SK-N-SH treated with all-trans-retinoic acid at 6 μM for 48 hours (cell line): ENCODE data around the gene PIM2.

Experiments
- ATAC-seq: fragments of 200-7000 bp; cut with Tn5 transposase; 3 replicates; pipeline ENCODE4 v1.9.1; 2020; ENCODE audit warnings: mild to moderate bottlenecking, moderate library complexity
- ARNTL ChIP-seq: fragments of 450-650 bp; formaldehyde crosslinking; IDR thresholded peaks from 2 replicates; pipeline ENCODE4 v1.5.0; 2020; ENCODE audit warnings: low read depth, mild to moderate bottlenecking, moderate library complexity, borderline replicate concordance
- BACH2 ChIP-seq: fragments of 250-450 bp; sonication (Bioruptor Pico); IDR thresholded peaks from 2 replicates; pipeline ENCODE4 v1.9.0; 2021; ENCODE audit warnings: mild to moderate bottlenecking, borderline replicate concordance
- CSDC2 ChIP-seq: fragments of 250-450 bp; sonication (Bioruptor Pico); IDR thresholded peaks from 2 replicates; pipeline ENCODE4 v1.5.0; 2020; ENCODE audit warnings: mild to moderate bottlenecking, moderate library complexity
- ESRRG ChIP-seq: fragments of 250-450 bp; sonication (Bioruptor Pico); IDR thresholded peaks from 2 replicates; pipeline ENCODE4 v1.6.1; 2021; ENCODE audit warnings: mild to moderate bottlenecking
- GLIS3 ChIP-seq: fragments of 250-450 bp; sonication (Bioruptor Pico); IDR thresholded peaks from 2 replicates; pipeline ENCODE4 v1.5.0; 2020; ENCODE audit warnings: mild to moderate bottlenecking, moderate library complexity
- ISL1 ChIP-seq: fragments of 250-450 bp; sonication (Bioruptor Pico); IDR thresholded peaks from 2 replicates; pipeline ENCODE4 v2.1.2; 2022; ENCODE audit warnings: mild to moderate bottlenecking, moderate library complexity
- OSR1 ChIP-seq: fragments of 250-450 bp; sonication (Bioruptor Pico); IDR thresholded peaks from 2 replicates; pipeline ENCODE4 v1.8.0; 2022; ENCODE audit warnings: moderate library complexity, mild to moderate bottlenecking, inconsistent platforms
- PPARA ChIP-seq: fragments of 250-450 bp; sonication (Bioruptor Pico); IDR thresholded peaks from 2 replicates; pipeline ENCODE4 v1.5.0; 2020; ENCODE audit warnings: mild to moderate bottlenecking, borderline replicate concordance
- SNAI2 ChIP-seq: fragments of 250-450 bp; sonication (Bioruptor Pico); IDR thresholded peaks from 2 replicates; pipeline ENCODE4 v1.5.0; 2020; ENCODE audit warnings: mild to moderate bottlenecking, moderate library complexity
- TCF4 ChIP-seq: fragments of 250-450 bp; sonication (Bioruptor Pico); IDR thresholded peaks from 2 replicates; pipeline ENCODE4 v1.8.0; 2021; ENCODE audit warnings: mild to moderate bottlenecking, moderate library complexity, borderline replicate concordance
- TOX ChIP-seq: fragments of 250-450 bp; sonication (Bioruptor Pico); IDR thresholded peaks from 2 replicates; pipeline ENCODE4 v1.8.0; 2021; ENCODE audit warnings: mild to moderate bottlenecking, moderate library complexity, borderline replicate concordance
- ZC3H10 ChIP-seq: fragments of 250-450 bp; sonication (Bioruptor Pico); IDR thresholded peaks from 2 replicates; pipeline ENCODE4 v1.5.1; 2021; ENCODE audit warnings: mild to moderate bottlenecking, moderate library complexity
- ZFP3 ChIP-seq: fragments of 250-450 bp; sonication (Bioruptor Pico); IDR thresholded peaks from 2 replicates; pipeline ENCODE4 v1.5.0; 2020; ENCODE audit warnings: mild to moderate bottlenecking, moderate library complexity
- ZFP30 ChIP-seq: fragments of 450-650 bp; formaldehyde crosslinking; IDR thresholded peaks from 2 replicates; pipeline ENCODE4 v1.5.0; 2022; ENCODE audit warnings: mild to moderate bottlenecking, moderate library complexity
- ZNF565 ChIP-seq: fragments of 450-650 bp; formaldehyde crosslinking; conservative IDR thresholded peaks from 2 replicates; pipeline ENCODE4 v1.5.0; 2020; ENCODE audit warnings: low read depth, mild to moderate bottlenecking, moderate library complexity
- ZNF70 ChIP-seq: fragments of 450-650 bp; formaldehyde crosslinking; IDR thresholded peaks from 2 replicates; pipeline ENCODE4 v1.5.0; 2020; ENCODE audit warnings: mild to moderate bottlenecking, moderate library complexity
- ZNF8 ChIP-seq: fragments of 450-650 bp; formaldehyde crosslinking; IDR thresholded peaks from 2 replicates; pipeline ENCODE4 v1.5.0; 2020; ENCODE audit warnings: mild to moderate bottlenecking, moderate library complexity
- TF ChIP-seq, protein P1 (sequence below): fragments of 250-450 bp; sonication (Bioruptor Pico); IDR thresholded peaks from 2 replicates; pipeline ENCODE4 v1.8.0; 2021; ENCODE audit warnings: low read depth, mild to moderate bottlenecking, moderate library complexity, borderline replicate concordance
- TF ChIP-seq, protein P2 (sequence below): fragments of 250-450 bp; sonication (Bioruptor Pico); IDR thresholded peaks from 2 replicates; pipeline ENCODE4 v1.5.1; 2020; ENCODE audit warnings: low read depth, mild to moderate bottlenecking, moderate library complexity
- TF ChIP-seq, protein P3 (sequence below): fragments of 250-450 bp; sonication (Bioruptor Pico); IDR thresholded peaks from 2 replicates; pipeline ENCODE4 v1.5.0; 2020; ENCODE audit warnings: mild to moderate bottlenecking, moderate library complexity
- TF ChIP-seq, protein P4 (sequence below): fragments of 250-450 bp; sonication (Bioruptor Pico); IDR thresholded peaks from 2 replicates; pipeline ENCODE4 v1.5.1; 2021; ENCODE audit warnings: mild to moderate bottlenecking, moderate library complexity
- TF ChIP-seq, protein P5 (sequence below): fragments of 250-450 bp; sonication (Bioruptor Pico); IDR thresholded peaks from 2 replicates; pipeline ENCODE4 v1.8.0; 2020; ENCODE audit warnings: mild to moderate bottlenecking, moderate library complexity, borderline replicate concordance

Gene PIM2

DNA sequence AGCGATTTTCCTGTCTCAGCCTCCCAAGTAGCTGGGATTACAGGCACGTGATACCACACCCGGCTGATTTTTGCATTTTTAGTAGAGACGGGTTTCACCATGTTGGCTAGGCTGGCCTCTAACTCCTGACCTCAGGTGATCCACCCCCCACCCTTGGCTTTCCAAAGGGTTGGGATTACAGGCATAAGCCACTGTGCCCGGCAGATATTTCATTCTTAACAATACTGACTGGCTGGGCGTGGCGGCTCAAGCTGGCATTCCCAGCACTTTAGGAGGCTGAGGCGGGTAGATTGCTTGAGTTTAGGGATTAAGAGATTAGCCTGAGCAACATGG is 19.8 kb downstream of the PIM2 start:
- ATAC-seq = no peak
- TF ChIP-seq BACH2 (no peak), ZC3H10 (CRISPR knock-in tag) (no peak), ISL1 (CRISPR knock-in tag) (no peak), ZFP3 (CRISPR knock-in tag) (no peak), PPARA (CRISPR knock-in tag) (no peak), OSR1 (CRISPR knock-in tag) (no peak), ZNF565 (no peak), ESRRG (CRISPR knock-in tag) (no peak), ZFP30 (CRISPR knock-in tag) (no peak), CSDC2 (CRISPR knock-in tag) (no peak), ARNTL (CRISPR knock-in tag) (no peak)
- TF ChIP-seq, protein P1, sequence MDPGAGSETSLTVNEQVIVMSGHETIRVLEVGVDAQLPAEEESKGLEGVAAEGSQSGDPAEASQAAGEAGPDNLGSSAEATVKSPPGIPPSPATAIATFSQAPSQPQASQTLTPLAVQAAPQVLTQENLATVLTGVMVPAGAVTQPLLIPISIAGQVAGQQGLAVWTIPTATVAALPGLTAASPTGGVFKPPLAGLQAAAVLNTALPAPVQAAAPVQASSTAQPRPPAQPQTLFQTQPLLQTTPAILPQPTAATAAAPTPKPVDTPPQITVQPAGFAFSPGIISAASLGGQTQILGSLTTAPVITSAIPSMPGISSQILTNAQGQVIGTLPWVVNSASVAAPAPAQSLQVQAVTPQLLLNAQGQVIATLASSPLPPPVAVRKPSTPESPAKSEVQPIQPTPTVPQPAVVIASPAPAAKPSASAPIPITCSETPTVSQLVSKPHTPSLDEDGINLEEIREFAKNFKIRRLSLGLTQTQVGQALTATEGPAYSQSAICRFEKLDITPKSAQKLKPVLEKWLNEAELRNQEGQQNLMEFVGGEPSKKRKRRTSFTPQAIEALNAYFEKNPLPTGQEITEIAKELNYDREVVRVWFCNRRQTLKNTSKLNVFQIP (CRISPR knock-in tag) = no peak
- TF ChIP-seq, protein P2, sequence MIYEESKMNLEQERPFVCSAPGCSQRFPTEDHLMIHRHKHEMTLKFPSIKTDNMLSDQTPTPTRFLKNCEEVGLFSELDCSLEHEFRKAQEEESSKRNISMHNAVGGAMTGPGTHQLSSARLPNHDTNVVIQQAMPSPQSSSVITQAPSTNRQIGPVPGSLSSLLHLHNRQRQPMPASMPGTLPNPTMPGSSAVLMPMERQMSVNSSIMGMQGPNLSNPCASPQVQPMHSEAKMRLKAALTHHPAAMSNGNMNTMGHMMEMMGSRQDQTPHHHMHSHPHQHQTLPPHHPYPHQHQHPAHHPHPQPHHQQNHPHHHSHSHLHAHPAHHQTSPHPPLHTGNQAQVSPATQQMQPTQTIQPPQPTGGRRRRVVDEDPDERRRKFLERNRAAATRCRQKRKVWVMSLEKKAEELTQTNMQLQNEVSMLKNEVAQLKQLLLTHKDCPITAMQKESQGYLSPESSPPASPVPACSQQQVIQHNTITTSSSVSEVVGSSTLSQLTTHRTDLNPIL (CRISPR knock-in tag) = no peak
- TF ChIP-seq, protein P3, sequence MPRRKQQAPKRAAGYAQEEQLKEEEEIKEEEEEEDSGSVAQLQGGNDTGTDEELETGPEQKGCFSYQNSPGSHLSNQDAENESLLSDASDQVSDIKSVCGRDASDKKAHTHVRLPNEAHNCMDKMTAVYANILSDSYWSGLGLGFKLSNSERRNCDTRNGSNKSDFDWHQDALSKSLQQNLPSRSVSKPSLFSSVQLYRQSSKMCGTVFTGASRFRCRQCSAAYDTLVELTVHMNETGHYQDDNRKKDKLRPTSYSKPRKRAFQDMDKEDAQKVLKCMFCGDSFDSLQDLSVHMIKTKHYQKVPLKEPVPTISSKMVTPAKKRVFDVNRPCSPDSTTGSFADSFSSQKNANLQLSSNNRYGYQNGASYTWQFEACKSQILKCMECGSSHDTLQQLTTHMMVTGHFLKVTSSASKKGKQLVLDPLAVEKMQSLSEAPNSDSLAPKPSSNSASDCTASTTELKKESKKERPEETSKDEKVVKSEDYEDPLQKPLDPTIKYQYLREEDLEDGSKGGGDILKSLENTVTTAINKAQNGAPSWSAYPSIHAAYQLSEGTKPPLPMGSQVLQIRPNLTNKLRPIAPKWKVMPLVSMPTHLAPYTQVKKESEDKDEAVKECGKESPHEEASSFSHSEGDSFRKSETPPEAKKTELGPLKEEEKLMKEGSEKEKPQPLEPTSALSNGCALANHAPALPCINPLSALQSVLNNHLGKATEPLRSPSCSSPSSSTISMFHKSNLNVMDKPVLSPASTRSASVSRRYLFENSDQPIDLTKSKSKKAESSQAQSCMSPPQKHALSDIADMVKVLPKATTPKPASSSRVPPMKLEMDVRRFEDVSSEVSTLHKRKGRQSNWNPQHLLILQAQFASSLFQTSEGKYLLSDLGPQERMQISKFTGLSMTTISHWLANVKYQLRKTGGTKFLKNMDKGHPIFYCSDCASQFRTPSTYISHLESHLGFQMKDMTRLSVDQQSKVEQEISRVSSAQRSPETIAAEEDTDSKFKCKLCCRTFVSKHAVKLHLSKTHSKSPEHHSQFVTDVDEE (CRISPR knock-in tag) = no peak
- TF ChIP-seq, protein P4, sequence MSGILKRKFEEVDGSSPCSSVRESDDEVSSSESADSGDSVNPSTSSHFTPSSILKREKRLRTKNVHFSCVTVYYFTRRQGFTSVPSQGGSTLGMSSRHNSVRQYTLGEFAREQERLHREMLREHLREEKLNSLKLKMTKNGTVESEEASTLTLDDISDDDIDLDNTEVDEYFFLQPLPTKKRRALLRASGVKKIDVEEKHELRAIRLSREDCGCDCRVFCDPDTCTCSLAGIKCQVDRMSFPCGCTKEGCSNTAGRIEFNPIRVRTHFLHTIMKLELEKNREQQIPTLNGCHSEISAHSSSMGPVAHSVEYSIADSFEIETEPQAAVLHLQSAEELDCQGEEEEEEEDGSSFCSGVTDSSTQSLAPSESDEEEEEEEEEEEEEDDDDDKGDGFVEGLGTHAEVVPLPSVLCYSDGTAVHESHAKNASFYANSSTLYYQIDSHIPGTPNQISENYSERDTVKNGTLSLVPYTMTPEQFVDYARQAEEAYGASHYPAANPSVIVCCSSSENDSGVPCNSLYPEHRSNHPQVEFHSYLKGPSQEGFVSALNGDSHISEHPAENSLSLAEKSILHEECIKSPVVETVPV = no peak

DNA sequence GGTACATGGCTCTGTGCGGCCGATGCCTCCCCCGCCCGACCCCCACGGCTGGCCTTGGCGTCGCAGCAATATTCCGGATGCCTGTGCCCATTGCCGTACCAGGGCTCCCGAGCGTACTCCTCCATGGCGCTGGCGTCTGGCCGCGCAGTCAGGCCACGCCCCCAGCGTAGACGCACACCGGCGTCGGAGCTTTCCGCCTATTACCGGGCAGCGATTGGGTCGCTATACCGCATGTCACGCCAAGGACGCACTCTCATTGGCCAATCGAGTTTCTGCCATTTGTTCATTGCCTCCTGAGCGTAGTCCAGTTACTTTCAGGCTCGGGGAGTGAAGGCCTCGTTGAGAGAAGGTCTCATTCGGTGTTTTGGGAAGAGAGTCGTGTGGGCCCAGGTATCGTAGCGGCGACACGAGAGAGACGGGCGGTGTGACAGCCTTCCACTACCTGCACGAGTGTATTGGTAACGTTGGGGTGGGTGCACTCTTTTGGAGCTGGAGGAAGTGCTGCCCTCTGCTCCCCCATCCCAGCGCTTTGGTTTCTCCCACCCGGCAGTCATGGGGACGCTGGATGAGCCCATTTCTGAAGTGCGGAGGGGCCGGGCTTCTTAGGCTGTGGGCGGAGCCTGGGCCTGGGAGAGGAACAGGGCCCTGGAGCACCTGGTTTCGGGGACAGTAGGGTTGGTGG is 21.1 kb downstream of the PIM2 start, which contains the start of the genes PQBP1 and TIMM17B:
PQBP1 (plus strand) TSS at position 306 of the 682 bp plus-strand sequence. CDS start 580 bp downstream, outside the sequence.
TIMM17B (minus strand) TSS at position 144 of the 682 bp plus-strand sequence; CDS start at position 125, 19 bp downstream.
- TF ChIP-seq, protein P5, sequence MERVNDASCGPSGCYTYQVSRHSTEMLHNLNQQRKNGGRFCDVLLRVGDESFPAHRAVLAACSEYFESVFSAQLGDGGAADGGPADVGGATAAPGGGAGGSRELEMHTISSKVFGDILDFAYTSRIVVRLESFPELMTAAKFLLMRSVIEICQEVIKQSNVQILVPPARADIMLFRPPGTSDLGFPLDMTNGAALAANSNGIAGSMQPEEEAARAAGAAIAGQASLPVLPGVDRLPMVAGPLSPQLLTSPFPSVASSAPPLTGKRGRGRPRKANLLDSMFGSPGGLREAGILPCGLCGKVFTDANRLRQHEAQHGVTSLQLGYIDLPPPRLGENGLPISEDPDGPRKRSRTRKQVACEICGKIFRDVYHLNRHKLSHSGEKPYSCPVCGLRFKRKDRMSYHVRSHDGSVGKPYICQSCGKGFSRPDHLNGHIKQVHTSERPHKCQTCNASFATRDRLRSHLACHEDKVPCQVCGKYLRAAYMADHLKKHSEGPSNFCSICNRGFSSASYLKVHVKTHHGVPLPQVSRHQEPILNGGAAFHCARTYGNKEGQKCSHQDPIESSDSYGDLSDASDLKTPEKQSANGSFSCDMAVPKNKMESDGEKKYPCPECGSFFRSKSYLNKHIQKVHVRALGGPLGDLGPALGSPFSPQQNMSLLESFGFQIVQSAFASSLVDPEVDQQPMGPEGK (CRISPR knock-in tag) = no peak
- peak; percentile 75 for TF ChIP-seq ZNF8 (CRISPR knock-in tag)
- peak; percentile 91 for ATAC-seq

DNA sequence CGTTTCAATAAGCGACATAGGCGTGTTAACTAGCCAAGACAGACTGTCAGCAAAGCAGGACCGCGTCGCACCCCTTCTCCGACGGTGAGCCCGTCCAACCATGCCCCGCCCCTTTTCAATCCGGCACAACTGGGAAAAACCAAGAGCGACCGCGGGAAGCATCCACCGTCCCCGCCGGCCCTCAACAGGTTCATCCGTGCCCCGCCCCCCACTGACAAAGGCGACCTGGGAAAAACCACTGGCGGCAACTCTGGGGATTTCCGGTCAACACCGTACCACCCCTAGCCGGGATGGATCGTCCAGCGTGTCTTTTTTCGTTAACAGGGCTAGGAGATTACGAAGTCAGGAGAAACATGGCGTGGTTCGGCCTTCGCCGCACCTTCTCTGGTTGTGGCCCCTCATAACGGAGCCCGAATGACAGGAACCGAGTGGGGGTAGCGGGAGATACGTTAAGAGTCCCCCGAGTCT is 21.6 kb downstream of the PIM2 start:
- peak; percentile 62 for ATAC-seq
- no peak for TF ChIP-seq GLIS3 (CRISPR knock-in tag)
- TF ChIP-seq, protein P3 (CRISPR knock-in tag) = no peak
- no peak for TF ChIP-seq TOX (CRISPR knock-in tag)
- no peak for TF ChIP-seq ISL1 (CRISPR knock-in tag)
- TF ChIP-seq, protein P2 (CRISPR knock-in tag) = no peak
- no peak for TF ChIP-seq SNAI2 (CRISPR knock-in tag)
- TF ChIP-seq ZFP30 (CRISPR knock-in tag) = no peak
- no peak for TF ChIP-seq OSR1 (CRISPR knock-in tag)
- TF ChIP-seq ZNF70 = no peak
- no peak for TF ChIP-seq ZFP3 (CRISPR knock-in tag)
- no peak for TF ChIP-seq PPARA (CRISPR knock-in tag)
- TF ChIP-seq, protein P4 = no peak
- TF ChIP-seq ARNTL (CRISPR knock-in tag) = no peak
- TF ChIP-seq TCF4 (CRISPR knock-in tag) = no peak
